Measurements from ENCODE around the gene PSRC1.

PSRC1 gene

GRCh38 chr1:109256971-109257681 is 25.8 kb downstream of the PSRC1 start:
- no peak for DNase-seq

- DNase-seq: no peak
Observed at GRCh38 chr1:109256085-109256484, 26.9 kb downstream of the PSRC1 start.

GRCh38 chr1:109255678-109256077 is 27.3 kb downstream of the PSRC1 start:
- peak; percentile 76 for DNase-seq

- peak; percentile 76 for DNase-seq
Observed at GRCh38 chr1:109255097-109255651, 27.8 kb downstream of the PSRC1 start.

GRCh38 chr1:109254621-109255096 is 28.3 kb downstream of the PSRC1 start:
- no peak for DNase-seq

DNA sequence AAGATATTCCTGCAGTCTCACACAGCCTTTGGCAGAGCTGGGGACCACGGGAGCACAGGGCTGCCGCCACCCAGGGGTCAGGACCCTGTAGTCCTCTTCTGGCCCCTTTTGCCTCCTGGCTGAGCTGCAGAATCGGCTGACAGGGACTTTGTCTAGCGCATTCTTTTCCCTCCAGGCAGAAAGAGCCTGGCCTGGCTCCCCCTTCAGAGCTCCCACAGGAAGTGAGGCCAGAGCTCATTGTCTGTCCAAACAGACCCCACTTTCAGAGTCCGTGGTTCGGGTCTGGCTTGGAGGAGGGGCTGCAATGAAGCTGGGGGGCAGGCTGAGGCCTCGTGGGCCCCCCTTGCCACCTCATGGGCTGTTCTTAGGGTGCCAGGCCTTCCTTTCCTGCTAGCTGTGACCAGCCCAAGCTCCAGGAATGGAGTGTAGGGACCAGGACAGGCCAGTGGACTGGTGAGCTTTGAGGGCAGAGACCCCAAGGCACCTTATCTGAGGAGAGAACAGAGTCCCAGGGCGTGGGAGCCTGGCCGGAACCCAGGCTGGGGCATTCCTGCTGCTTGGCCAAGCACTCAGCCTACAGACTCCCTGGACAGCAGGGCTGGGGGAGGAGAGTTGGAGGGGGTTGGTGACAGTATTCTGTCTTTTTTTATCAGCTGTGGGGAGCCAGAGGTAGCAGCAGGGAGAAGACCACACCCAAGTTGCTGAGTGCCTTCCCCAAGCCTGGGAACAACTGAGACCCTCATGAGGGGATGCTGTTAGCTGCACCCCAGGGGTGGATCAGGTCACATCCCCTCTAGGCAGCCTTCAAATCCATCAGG is 28.9 kb downstream of the PSRC1 start:
- DNase-seq: no peak

- DNase-seq: no peak
Observed at GRCh38 chr1:109252893-109253802, 29.8 kb downstream of the PSRC1 start.

DNA sequence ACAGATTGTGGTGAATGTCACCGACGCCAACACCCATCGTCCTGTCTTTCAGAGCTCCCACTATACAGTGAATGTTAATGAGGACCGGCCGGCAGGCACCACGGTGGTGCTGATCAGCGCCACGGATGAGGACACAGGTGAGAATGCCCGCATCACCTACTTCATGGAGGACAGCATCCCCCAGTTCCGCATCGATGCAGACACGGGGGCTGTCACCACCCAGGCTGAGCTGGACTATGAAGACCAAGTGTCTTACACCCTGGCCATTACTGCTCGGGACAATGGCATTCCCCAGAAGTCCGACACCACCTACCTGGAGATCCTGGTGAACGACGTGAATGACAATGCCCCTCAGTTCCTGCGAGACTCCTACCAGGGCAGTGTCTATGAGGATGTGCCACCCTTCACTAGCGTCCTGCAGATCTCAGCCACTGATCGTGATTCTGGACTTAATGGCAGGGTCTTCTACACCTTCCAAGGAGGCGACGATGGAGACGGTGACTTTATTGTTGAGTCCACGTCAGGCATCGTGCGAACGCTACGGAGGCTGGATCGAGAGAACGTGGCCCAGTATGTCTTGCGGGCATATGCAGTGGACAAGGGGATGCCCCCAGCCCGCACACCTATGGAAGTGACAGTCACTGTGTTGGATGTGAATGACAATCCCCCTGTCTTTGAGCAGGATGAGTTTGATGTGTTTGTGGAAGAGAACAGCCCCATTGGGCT is 30.6 kb downstream of the PSRC1 start:
- DNase-seq: no peak

DNA sequence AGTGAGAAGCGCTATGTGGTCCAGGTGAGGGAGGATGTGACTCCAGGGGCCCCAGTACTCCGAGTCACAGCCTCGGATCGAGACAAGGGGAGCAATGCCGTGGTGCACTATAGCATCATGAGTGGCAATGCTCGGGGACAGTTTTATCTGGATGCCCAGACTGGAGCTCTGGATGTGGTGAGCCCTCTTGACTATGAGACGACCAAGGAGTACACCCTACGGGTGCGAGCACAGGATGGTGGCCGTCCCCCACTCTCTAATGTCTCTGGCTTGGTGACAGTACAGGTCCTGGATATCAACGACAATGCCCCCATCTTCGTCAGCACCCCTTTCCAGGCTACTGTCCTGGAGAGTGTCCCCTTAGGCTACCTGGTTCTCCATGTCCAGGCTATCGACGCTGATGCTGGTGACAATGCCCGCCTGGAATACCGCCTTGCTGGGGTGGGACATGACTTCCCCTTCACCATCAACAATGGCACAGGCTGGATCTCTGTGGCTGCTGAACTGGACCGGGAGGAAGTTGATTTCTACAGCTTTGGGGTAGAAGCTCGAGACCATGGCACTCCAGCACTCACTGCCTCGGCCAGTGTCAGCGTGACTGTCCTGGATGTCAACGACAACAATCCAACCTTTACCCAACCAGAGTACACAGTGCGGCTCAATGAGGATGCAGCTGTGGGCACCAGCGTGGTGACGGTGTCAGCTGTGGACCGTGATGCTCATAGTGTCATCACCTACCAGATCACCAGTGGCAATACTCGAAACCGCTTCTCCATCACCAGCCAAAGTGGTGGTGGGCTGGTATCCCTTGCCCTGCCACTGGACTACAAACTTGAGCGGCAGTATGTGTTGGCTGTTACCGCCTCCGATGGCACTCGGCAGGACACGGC is 31.4 kb downstream of the PSRC1 start:
- no peak for DNase-seq

GRCh38 chr1:109250454-109251276 is 32.3 kb downstream of the PSRC1 start:
- DNase-seq: no peak

- no peak for DNase-seq
Observed at GRCh38 chr1:109249654-109250401, 33.1 kb downstream of the PSRC1 start.

DNA sequence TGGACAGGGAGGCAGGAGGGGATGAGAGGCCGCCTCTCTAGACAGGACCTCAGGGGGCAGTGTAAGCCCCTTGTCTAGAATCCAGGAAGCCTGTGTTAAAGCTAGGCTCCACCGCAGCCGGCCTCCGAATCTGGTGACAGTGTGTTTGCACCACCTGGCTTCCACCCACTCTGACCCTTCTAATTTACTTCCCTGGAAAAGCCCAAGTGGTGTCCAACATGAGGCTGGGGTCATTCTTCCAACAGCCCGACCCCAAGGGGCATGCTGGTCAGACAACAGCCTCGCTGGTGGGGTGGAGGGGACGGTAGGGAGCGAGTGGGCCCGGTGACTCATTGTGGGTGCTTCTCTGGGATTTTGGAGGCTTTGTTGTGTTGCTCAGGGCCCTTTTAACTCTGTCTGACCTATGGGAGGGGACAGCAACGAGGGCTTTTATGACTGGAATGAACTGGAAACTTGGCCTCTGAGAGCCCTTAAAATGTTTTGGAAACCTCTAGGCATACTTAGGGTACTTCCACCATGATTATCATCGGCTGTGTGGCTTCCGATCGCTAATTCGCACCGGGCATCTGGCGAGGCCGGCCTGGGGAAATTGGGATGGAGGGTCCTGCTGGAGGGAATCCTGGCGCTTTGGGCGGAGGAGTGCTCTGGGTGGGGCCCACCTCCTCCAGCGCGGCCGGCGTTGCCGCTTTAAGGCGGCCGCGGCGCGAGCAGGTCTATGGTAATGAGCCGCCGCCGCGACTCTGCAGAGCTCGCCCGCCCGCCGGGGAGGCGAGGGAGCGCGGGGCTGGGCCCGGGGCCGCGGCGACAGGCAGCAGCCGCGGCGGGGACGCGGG is 33.9 kb downstream of the PSRC1 start, which contains the start of gene CELSR2:
Gene CELSR2, plus strand, starts transcription at position 743 of the 833 bp plus-strand sequence. CDS start 541 bp downstream, outside the sequence.
- DNase-seq: no peak

DNA sequence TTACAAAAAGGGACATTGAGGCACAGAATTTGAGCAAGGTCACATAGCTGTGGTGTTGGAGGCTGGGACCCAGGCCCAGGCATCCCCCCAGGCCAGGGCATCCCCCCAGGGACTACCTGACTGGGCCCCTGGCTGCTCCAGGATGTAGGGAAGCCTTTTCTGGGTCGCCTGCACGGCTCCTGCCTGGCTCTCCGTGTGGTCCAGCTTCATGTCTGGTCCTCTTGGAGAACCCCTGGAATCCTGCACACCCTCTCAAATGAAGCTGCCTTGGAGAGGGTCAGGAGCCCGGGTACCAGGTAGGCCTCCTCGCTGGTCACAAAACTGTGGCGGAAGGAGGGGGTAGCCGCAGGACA is 34.5 kb downstream of the PSRC1 start:
- no peak for DNase-seq

DNA sequence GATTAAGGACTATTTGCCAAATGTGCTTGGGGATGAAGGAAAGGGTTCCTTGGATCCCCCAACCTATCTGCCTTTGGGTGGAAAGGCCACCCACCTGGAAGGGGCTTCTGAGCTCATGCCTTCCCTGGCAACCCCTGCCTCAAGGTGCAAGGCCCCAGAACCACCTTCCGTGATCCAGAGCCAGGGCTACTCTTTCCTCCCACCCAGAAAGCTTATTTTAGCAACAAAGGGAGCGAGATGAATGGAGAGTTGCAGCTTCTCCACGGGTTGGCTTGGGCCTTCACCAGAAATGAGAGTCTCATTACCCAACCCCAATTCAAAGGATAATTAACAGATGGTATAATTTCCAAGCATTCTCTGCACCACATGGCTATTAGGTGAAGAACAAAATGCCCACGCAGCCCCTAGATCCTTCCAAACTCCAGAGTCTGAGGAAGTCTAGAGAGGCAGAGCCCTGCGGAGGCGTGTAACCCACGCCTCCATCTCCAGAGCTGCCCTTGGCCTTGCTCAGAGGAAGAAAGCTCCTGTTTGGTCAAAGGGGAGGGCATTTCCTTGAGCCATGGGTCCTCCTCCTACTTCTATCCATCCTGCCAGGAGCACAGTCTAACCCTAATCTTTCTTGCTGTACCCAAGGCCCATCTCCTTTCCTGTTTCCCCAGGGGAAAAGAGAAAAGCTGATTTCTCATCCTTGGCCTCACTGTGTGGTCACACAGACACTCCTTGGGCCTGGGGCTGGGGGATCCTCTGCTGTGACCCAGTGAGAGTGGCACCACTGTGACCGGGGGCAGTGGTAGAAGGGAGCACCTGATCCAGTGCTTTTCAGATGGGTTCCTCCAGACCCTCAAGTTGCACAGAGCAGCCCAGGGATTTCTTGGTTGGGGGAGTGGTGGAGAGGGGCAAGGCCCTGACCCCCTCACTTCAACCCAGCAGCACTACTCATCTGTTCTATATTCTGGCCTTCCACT is 35.3 kb downstream of the PSRC1 start:
- DNase-seq: no peak

GRCh38 chr1:109246141-109246551 is 36.8 kb downstream of the PSRC1 start:
- no peak for DNase-seq

DNA sequence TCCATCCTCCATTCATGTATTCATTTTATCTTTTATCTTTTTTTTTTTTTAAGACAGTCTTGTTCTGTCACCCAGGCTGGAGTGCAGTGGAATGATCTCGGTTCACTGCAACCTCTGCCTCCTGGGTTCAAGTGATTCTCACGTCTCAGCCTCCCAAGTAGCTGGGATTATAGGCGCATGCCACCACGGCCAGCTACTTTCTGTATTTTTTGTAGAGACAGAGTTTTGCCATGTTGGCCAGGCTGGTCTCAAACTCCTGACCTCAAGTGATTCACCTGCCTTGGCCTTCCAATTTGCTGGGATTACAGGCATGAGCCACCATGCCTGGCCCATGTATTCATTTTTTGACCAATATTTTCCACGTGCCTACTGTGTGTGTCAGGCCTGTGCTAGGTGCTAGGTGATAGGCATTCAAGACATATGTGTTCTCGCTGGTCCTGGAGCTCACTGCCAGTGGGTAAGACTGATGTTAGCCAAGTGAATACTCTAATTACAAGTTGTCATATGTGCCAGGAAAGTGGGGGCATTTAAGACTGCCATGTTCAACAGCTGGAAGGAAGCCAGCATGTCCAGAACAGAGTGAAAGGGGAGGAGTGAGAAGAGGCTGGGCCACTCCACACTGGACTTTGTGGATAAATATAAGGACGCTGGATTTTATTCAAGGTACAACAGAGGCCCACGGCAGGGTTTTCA is 38.9 kb downstream of the PSRC1 start:
- no peak for DNase-seq

Measured in NCI-H524 treated with DMSO at 0.1 percent for 48 hours (cell line).